ENCODE results near the gene FOXRED1.
"Not testable (repeated sequence)": the region's sequence is repeated elsewhere in the genome, so short reads cannot be mapped to it uniquely, and the experiment has no call there.

Gene FOXRED1

DNA sequence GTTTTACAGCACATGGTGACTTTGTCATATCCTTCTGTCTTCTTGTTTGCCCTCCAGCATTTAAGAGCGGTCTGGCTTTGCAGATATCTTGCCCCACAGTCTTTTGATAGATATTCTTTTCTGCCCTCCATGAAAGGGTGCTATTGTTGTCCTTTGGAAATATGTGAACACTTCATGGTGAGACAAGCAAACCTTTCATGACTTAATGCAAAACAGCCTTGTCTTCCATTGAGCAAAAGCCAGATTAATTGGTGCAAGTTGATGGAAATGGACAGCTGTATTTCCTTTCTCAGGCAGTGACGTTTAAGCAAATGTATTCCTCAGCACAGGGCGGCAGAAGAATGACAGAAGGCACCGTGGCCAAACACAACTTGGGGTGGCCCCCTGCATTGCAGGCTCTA, 39.3 kb downstream of the FOXRED1 start:
- Histone ChIP-seq H3K9ac (ENCODE audit: low read depth, low read length) (no peak overlapping the region), H3K4me1 (ENCODE audit: insufficient read depth, low read length) (peaks cover 36% of the 10 kb centered on the region), H3K4me3 (ENCODE audit: low read depth in 1 of 2, low read length in 2 of 2) (no peak overlapping the region), H3K4me2 (ENCODE audit: insufficient read depth, low read length) (no peak overlapping the region), H3K36me3 (ENCODE audit: insufficient read depth, low read length) (peaks cover 30% of the 10 kb centered on the region), H3K27ac (ENCODE audit: low read length) (no peak overlapping the region), H4K20me1 (ENCODE audit: insufficient read depth, low read length) (no peaks in the 10 kb centered on the region), H3K9me3 (ENCODE audit: insufficient read depth, low read length, severe bottlenecking) (no peaks in the 10 kb centered on the region), H3K27me3 (ENCODE audit: insufficient read depth, low read length, poor library complexity) (no peaks in the 10 kb centered on the region), H2AFZ (ENCODE audit: low read depth, low read length) (no peak overlapping the region), H3K79me2 (ENCODE audit: insufficient read depth, low read length) (peaks cover 33% of the 10 kb centered on the region)
- no peak for TF ChIP-seq EZH2 (IDR thresholded peaks at IDR 0.05; ENCODE audit: borderline replicate concordance, low read depth, low read length, severe bottlenecking)
- TF ChIP-seq, protein P1, sequence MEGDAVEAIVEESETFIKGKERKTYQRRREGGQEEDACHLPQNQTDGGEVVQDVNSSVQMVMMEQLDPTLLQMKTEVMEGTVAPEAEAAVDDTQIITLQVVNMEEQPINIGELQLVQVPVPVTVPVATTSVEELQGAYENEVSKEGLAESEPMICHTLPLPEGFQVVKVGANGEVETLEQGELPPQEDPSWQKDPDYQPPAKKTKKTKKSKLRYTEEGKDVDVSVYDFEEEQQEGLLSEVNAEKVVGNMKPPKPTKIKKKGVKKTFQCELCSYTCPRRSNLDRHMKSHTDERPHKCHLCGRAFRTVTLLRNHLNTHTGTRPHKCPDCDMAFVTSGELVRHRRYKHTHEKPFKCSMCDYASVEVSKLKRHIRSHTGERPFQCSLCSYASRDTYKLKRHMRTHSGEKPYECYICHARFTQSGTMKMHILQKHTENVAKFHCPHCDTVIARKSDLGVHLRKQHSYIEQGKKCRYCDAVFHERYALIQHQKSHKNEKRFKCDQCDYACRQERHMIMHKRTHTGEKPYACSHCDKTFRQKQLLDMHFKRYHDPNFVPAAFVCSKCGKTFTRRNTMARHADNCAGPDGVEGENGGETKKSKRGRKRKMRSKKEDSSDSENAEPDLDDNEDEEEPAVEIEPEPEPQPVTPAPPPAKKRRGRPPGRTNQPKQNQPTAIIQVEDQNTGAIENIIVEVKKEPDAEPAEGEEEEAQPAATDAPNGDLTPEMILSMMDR (IDR thresholded peaks at IDR 0.05; ENCODE audit: borderline replicate concordance, extremely low read depth, low read length, poor library complexity, severe bottlenecking), result no peak
- ATAC-seq (ENCODE audit: insufficient read depth, low read depth) (no peak), DNase-seq (no peak)

DNA sequence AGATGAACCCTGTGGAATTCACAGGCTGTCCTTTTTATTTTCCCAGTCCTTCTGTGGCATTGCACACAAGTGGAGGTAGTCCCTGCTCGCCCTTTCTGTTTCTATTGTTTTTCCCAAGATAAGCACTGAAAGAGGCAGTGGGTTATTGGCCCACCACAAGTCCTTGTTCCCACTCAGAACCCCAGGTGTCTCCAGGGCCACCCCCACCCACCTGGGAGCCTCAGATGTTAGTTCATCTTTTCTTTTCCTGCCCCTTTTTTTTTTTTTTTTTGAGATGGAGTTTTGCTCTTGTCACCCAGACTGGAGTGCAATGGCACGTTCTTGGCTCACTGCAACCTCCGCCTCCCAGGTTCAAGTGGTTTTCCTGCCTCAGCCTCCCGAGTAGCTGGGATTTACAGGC, 39.8 kb downstream of the FOXRED1 start:
- H3K9ac ChIP-seq (ENCODE audit: low read depth, low read length); H3K9me3 ChIP-seq (ENCODE audit: insufficient read depth, low read length, severe bottlenecking); H4K20me1 ChIP-seq (ENCODE audit: insufficient read depth, low read length); H3K4me3 ChIP-seq (ENCODE audit: low read depth in 1 of 2, low read length in 2 of 2); H2AFZ ChIP-seq (ENCODE audit: low read depth, low read length); H3K27me3 ChIP-seq (ENCODE audit: insufficient read depth, low read length, poor library complexity); DNase-seq; H3K27ac ChIP-seq (ENCODE audit: low read length); H3K4me2 ChIP-seq (ENCODE audit: insufficient read depth, low read length); ATAC-seq (ENCODE audit: insufficient read depth, low read depth): not testable (repeated sequence)
- Histone ChIP-seq H3K4me1 (ENCODE audit: insufficient read depth, low read length) (peaks cover 35% of the 10 kb centered on the region), H3K79me2 (ENCODE audit: insufficient read depth, low read length) (peaks cover 28% of the 10 kb centered on the region), H3K36me3 (ENCODE audit: insufficient read depth, low read length) (peaks cover 30% of the 10 kb centered on the region)

DNA sequence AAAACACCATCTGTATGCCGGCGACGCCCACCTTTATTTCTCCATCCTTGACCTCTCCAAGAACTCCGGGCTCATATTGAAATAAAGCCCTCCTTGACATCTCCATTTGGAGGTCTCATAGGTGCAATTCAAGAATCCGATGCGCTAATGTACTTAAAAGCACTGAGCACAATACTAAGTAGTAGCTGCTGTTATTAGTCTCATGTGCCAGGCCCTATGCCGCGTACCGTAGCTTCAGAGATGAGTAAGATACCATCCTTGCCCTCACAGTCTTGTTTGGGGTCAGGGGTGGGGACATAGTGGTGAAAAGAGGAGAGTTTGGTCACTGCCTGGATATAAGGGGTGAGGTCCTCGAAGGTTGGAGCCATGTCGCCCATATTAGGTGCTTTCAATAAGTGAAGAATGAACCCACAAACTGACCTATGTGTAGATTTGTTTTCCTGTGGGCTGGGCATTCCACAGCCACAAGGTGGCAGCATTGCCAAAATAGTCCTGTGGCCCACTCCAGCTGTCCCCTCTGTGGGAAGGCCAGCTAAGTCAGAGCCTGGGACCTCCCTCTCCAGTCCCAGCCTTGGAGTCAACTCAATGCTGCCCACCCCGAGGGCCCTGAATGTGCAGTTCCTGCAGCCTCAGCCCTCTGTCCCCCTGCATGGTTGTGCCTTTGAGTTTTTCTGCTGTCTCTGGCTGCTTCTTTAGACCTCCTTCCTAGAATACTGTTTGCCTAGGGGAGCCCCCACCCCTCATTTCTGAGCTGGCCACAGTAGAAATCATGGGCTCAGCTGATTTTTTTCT, 41.4 kb downstream of the FOXRED1 start:
- peaks cover 23% of the 10 kb centered on the region for H3K4me1 ChIP-seq (ENCODE audit: insufficient read depth, low read length)
- peak; percentile 88 for ATAC-seq (ENCODE audit: insufficient read depth, low read depth)
- H3K79me2 ChIP-seq (ENCODE audit: insufficient read depth, low read length), result peaks cover 19% of the 10 kb centered on the region

DNA sequence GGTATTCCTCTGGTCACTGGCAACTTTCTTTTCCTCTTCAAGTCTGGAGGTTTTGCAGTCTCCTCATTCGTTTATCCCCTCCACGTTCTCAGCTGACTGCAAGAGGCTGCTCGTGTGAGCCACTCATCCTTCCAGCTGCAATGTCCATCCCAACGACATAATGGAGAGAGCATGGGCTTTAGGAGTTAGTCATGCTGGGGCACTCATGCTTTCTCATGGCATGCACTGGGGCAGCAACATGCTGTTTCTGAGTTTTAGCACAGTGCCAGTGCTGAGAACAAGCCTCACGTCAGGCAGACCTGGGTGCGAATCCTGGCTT, 42.0 kb downstream of the FOXRED1 start:
- peaks cover 13% of the 10 kb centered on the region for H3K79me2 ChIP-seq (ENCODE audit: insufficient read depth, low read length)
- no peaks in the 10 kb centered on the region for H3K27me3 ChIP-seq (ENCODE audit: insufficient read depth, low read length, poor library complexity)
- TF ChIP-seq, protein P1 (IDR thresholded peaks at IDR 0.05; ENCODE audit: borderline replicate concordance, extremely low read depth, low read length, poor library complexity, severe bottlenecking), result no peak
- H3K4me1 ChIP-seq (ENCODE audit: insufficient read depth, low read length), result peaks cover 18% of the 10 kb centered on the region
- H3K27ac ChIP-seq (ENCODE audit: low read length), result peak overlapping the region; percentile 51
- no peaks in the 10 kb centered on the region for H4K20me1 ChIP-seq (ENCODE audit: insufficient read depth, low read length)
- no peak overlapping the region for H3K4me2 ChIP-seq (ENCODE audit: insufficient read depth, low read length)
- H2AFZ ChIP-seq (ENCODE audit: low read depth, low read length), result no peak overlapping the region
- H3K4me3 ChIP-seq (ENCODE audit: low read depth in 1 of 2, low read length in 2 of 2), result no peak overlapping the region
- no peaks in the 10 kb centered on the region for H3K9me3 ChIP-seq (ENCODE audit: insufficient read depth, low read length, severe bottlenecking)
- peaks cover 33% of the 10 kb centered on the region for H3K36me3 ChIP-seq (ENCODE audit: insufficient read depth, low read length)
- ATAC-seq (ENCODE audit: insufficient read depth, low read depth) (no peak), DNase-seq (no peak)
- H3K9ac ChIP-seq (ENCODE audit: low read depth, low read length), result no peak overlapping the region

More for the DNA sequence above, 41.4 kb downstream of the FOXRED1 start:
- no peaks in the 10 kb centered on the region for H4K20me1 ChIP-seq (ENCODE audit: insufficient read depth, low read length)
- no peaks in the 10 kb centered on the region for H3K27me3 ChIP-seq (ENCODE audit: insufficient read depth, low read length, poor library complexity)
- DNase-seq, result peak; percentile 70
- H3K36me3 ChIP-seq (ENCODE audit: insufficient read depth, low read length), result peaks cover 33% of the 10 kb centered on the region
- H3K9me3 ChIP-seq (ENCODE audit: insufficient read depth, low read length, severe bottlenecking), result no peaks in the 10 kb centered on the region
- H2AFZ ChIP-seq (ENCODE audit: low read depth, low read length), result no peak overlapping the region
- peak overlapping the region; percentile 51 for H3K27ac ChIP-seq (ENCODE audit: low read length)
- H3K4me3 ChIP-seq (ENCODE audit: low read depth in 1 of 2, low read length in 2 of 2), result no peak overlapping the region
- H3K4me2 ChIP-seq (ENCODE audit: insufficient read depth, low read length), result no peak overlapping the region
- no peak overlapping the region for H3K9ac ChIP-seq (ENCODE audit: low read depth, low read length)
- TF ChIP-seq EZH2 (IDR thresholded peaks at IDR 0.05; ENCODE audit: borderline replicate concordance, low read depth, low read length, severe bottlenecking), result no peak
- TF ChIP-seq, protein P1 (IDR thresholded peaks at IDR 0.05; ENCODE audit: borderline replicate concordance, extremely low read depth, low read length, poor library complexity, severe bottlenecking), result peak; percentile 95
